Fibroblast of lung (primary cell): ENCODE measurements around the gene NBEAL1.

Experiments
- EZH2 ChIP-seq: IDR thresholded peaks from 2 replicates; pipeline ENCODE4 v1.5.1; 2012; ENCODE audit warnings: low read length, control low read depth, mild to moderate bottlenecking; ENCODE audit errors: missing control alignments
- TF ChIP-seq, protein P1 (sequence below), 2 donors: IDR thresholded peaks in 1 of 2; conservative IDR thresholded peaks in 1 of 2; 1 replicate in 1 of 2; 2 replicates in 1 of 2; pipeline ENCODE4 v1.5.1; 2011 to 2012; ENCODE audit warnings: low read length in 2 of 2, control low read depth in 1 of 2, inconsistent platforms in 1 of 2, low read depth in 1 of 2, mild to moderate bottlenecking in 1 of 2

GRCh38 chr2:203185864-203186263 lies 171.2 kb downstream of the NBEAL1 start:
- TF ChIP-seq, protein P1, sequence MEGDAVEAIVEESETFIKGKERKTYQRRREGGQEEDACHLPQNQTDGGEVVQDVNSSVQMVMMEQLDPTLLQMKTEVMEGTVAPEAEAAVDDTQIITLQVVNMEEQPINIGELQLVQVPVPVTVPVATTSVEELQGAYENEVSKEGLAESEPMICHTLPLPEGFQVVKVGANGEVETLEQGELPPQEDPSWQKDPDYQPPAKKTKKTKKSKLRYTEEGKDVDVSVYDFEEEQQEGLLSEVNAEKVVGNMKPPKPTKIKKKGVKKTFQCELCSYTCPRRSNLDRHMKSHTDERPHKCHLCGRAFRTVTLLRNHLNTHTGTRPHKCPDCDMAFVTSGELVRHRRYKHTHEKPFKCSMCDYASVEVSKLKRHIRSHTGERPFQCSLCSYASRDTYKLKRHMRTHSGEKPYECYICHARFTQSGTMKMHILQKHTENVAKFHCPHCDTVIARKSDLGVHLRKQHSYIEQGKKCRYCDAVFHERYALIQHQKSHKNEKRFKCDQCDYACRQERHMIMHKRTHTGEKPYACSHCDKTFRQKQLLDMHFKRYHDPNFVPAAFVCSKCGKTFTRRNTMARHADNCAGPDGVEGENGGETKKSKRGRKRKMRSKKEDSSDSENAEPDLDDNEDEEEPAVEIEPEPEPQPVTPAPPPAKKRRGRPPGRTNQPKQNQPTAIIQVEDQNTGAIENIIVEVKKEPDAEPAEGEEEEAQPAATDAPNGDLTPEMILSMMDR (conservative IDR thresholded peaks at IDR 0.05 in 1 of 2, IDR thresholded peaks at IDR 0.05 in 1 of 2; ENCODE audit: low read depth in 1 of 2, low read length in 2 of 2) = no peak
- no peak for TF ChIP-seq EZH2
